HG03280 (cell line): ENCODE data around the gene GNAT1.
"Not testable (repeated sequence)": the region's sequence is repeated elsewhere in the genome, so short reads cannot be mapped to it uniquely, and the experiment has no call there.

Experiments used
- ATAC-seq: cut with Tn5 transposase; IDR thresholded peaks from one replicate; pipeline ENCODE4 v1.9.1; 2021; ENCODE audit warnings: mild to moderate bottlenecking, moderate library complexity; ENCODE audit not compliant: unreplicated experiment

The GNAT1 gene

GRCh38 chr3:50201573-50202315, 10.3 kb downstream of the GNAT1 start:
- ATAC-seq, result no peak

GRCh38 chr3:50202353-50203112, 11.1 kb downstream of the GNAT1 start:
- no peak for ATAC-seq

- no peak for ATAC-seq
Observed at GRCh38 chr3:50203113-50203808, 11.9 kb downstream of the GNAT1 start.

GRCh38 chr3:50203809-50204803, 12.7 kb downstream of the GNAT1 start:
- ATAC-seq, result no peak

GRCh38 chr3:50204804-50205412, 13.5 kb downstream of the GNAT1 start, which contains the start of gene SLC38A3:
Gene SLC38A3 (plus strand): TSS chr3:50205271. CDS start chr3:50214200, 8,929 bp downstream.
- ATAC-seq, result no peak

- no peak for ATAC-seq
Observed at GRCh38 chr3:50205413-50206276, 14.2 kb downstream of the GNAT1 start.

- ATAC-seq, result no peak
Observed at GRCh38 chr3:50207359-50208042, 16.1 kb downstream of the GNAT1 start.

- ATAC-seq, result no peak
Observed at GRCh38 chr3:50208677-50209344, 17.4 kb downstream of the GNAT1 start.

GRCh38 chr3:50210176-50210509, 18.7 kb downstream of the GNAT1 start:
- ATAC-seq, result no peak

GRCh38 chr3:50210510-50211367, 19.3 kb downstream of the GNAT1 start:
- ATAC-seq, result no peak

GRCh38 chr3:50211368-50211717, 19.9 kb downstream of the GNAT1 start:
- ATAC-seq, result not testable (repeated sequence)

- ATAC-seq, result no peak
Observed at GRCh38 chr3:50211930-50212329, 20.5 kb downstream of the GNAT1 start.

GRCh38 chr3:50212502-50212901, 21.1 kb downstream of the GNAT1 start:
- no peak for ATAC-seq

GRCh38 chr3:50212971-50213370, 21.6 kb downstream of the GNAT1 start:
- ATAC-seq, result no peak

GRCh38 chr3:50213373-50213772, 22.0 kb downstream of the GNAT1 start:
- ATAC-seq, result no peak

GRCh38 chr3:50214824-50215223, 23.4 kb downstream of the GNAT1 start:
- ATAC-seq, result no peak

GRCh38 chr3:50215529-50215928, 24.1 kb downstream of the GNAT1 start:
- ATAC-seq, result no peak
